ENCODE measurements around the gene MDFIC. TPM values are rescaled to one million over a fixed set of nuclear protein-coding genes. Genes with fewer than 3 reads are reported as not detected.

Gene MDFIC
- polyA plus RNA-seq, 1 of the 3 experiments (the other 2 are of a cell fraction) = 2.8 TPM

- H2AFZ ChIP-seq (ENCODE audit: low read depth) = no peak overlapping the region
- TF ChIP-seq, protein P1, sequence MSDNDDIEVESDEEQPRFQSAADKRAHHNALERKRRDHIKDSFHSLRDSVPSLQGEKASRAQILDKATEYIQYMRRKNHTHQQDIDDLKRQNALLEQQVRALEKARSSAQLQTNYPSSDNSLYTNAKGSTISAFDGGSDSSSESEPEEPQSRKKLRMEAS (IDR thresholded peaks at IDR 0.05; ENCODE audit: low read depth) = no peak
- TF ChIP-seq, protein P2, sequence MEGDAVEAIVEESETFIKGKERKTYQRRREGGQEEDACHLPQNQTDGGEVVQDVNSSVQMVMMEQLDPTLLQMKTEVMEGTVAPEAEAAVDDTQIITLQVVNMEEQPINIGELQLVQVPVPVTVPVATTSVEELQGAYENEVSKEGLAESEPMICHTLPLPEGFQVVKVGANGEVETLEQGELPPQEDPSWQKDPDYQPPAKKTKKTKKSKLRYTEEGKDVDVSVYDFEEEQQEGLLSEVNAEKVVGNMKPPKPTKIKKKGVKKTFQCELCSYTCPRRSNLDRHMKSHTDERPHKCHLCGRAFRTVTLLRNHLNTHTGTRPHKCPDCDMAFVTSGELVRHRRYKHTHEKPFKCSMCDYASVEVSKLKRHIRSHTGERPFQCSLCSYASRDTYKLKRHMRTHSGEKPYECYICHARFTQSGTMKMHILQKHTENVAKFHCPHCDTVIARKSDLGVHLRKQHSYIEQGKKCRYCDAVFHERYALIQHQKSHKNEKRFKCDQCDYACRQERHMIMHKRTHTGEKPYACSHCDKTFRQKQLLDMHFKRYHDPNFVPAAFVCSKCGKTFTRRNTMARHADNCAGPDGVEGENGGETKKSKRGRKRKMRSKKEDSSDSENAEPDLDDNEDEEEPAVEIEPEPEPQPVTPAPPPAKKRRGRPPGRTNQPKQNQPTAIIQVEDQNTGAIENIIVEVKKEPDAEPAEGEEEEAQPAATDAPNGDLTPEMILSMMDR (IDR thresholded peaks at IDR 0.05) = no peak
- TF ChIP-seq, protein P3, sequence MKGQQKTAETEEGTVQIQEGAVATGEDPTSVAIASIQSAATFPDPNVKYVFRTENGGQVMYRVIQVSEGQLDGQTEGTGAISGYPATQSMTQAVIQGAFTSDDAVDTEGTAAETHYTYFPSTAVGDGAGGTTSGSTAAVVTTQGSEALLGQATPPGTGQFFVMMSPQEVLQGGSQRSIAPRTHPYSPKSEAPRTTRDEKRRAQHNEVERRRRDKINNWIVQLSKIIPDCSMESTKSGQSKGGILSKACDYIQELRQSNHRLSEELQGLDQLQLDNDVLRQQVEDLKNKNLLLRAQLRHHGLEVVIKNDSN (IDR thresholded peaks at IDR 0.05; ENCODE audit: borderline replicate concordance, low read depth) = no peak
- no peak for TF ChIP-seq YY1 (IDR thresholded peaks at IDR 0.05; ENCODE audit: low read depth)
- no peak for TF ChIP-seq RXRA (IDR thresholded peaks at IDR 0.05; ENCODE audit: borderline replicate concordance, low read depth)
- TF ChIP-seq RFX5 (IDR thresholded peaks at IDR 0.05; ENCODE audit: low read length) = no peak
- H3K9me3 ChIP-seq = no peaks in the 10 kb centered on the region
- H3K9ac ChIP-seq = no peak overlapping the region
- no peaks in the 10 kb centered on the region for H3F3A ChIP-seq (replicated peaks; ENCODE audit: insufficient read depth)
- no peaks in the 10 kb centered on the region for H4K20me1 ChIP-seq (ENCODE audit: insufficient read depth)
- H3K79me2 ChIP-seq (ENCODE audit: insufficient read depth) = no peaks in the 10 kb centered on the region
- H3K4me2 ChIP-seq = no peak overlapping the region
- POLR2A ChIA-PET = no interaction called here
- H3K9me2 ChIP-seq = no peaks in the 10 kb centered on the region
- WGBS (ENCODE audit: low lambda C conversion rate) = 12% methylated on average over 1 of the region's 1 CpG
- H3K4me1 ChIP-seq (ENCODE audit: control insufficient read depth in 1 of 2, insufficient read depth in 2 of 2, low read depth in 1 of 2, low read length in 1 of 2) = no peaks in the 10 kb centered on the region
- H3K27ac ChIP-seq (ENCODE audit: low read depth in 2 of 2, low read length in 1 of 2) = no peak overlapping the region
- H3K27me3 ChIP-seq (ENCODE audit: insufficient read depth) = no peaks in the 10 kb centered on the region
- no peaks in the 10 kb centered on the region for H3K36me3 ChIP-seq (replicated peaks in 1 of 2; ENCODE audit: control insufficient read depth in 1 of 2, insufficient read depth in 2 of 2, low read length in 1 of 2)
- no peak for DNase-seq
- CTCF ChIA-PET = no interaction called here
- no peak overlapping the region for H3K4me3 ChIP-seq (ENCODE audit: low read depth in 2 of 2, low read length in 1 of 2)
These were observed 112.1 kb downstream of the MDFIC start for GRCh38 chr7:115033917-115034459.

- Histone ChIP-seq H3K4me2 (no peak overlapping the region), H4K20me1 (ENCODE audit: insufficient read depth) (no peaks in the 10 kb centered on the region), H3K9ac (no peak overlapping the region), H3K4me3 (ENCODE audit: low read depth in 2 of 2, low read length in 1 of 2) (no peak overlapping the region), H3K9me3 (no peaks in the 10 kb centered on the region), H3K27me3 (ENCODE audit: insufficient read depth) (no peaks in the 10 kb centered on the region), H3K36me3 (replicated peaks in 1 of 2; ENCODE audit: control insufficient read depth in 1 of 2, insufficient read depth in 2 of 2, low read length in 1 of 2) (no peaks in the 10 kb centered on the region), H2AFZ (ENCODE audit: low read depth) (no peak overlapping the region), H3K4me1 (ENCODE audit: control insufficient read depth in 1 of 2, insufficient read depth in 2 of 2, low read depth in 1 of 2, low read length in 1 of 2) (no peaks in the 10 kb centered on the region), H3F3A (replicated peaks; ENCODE audit: insufficient read depth) (no peaks in the 10 kb centered on the region), H3K9me2 (no peaks in the 10 kb centered on the region), H3K27ac (ENCODE audit: low read depth in 2 of 2, low read length in 1 of 2) (no peak overlapping the region), H3K79me2 (ENCODE audit: insufficient read depth) (no peaks in the 10 kb centered on the region)
- ChIA-PET POLR2A (no interaction called here), CTCF (no interaction called here)
- WGBS (ENCODE audit: low lambda C conversion rate) = 19% methylated on average over 2 of the region's 2 CpGs
- DNase-seq = no peak
- no peak for TF ChIP-seq YY1 (IDR thresholded peaks at IDR 0.05; ENCODE audit: low read depth)
- TF ChIP-seq FOSL2 (IDR thresholded peaks at IDR 0.05; ENCODE audit: borderline replicate concordance, low read depth) = no peak
- TF ChIP-seq ZBTB33 (IDR thresholded peaks at IDR 0.05; ENCODE audit: borderline replicate concordance, low read depth) = no peak
- TF ChIP-seq, protein P1 (IDR thresholded peaks at IDR 0.05; ENCODE audit: low read depth) = no peak
- no peak for TF ChIP-seq FOXJ3 (CRISPR knock-in tag; IDR thresholded peaks at IDR 0.05)
- no peak for TF ChIP-seq FOXM1 (IDR thresholded peaks at IDR 0.05; ENCODE audit: low read depth)
- TF ChIP-seq, protein P2 (IDR thresholded peaks at IDR 0.05) = no peak
- no peak for TF ChIP-seq JUND (IDR thresholded peaks at IDR 0.05)
- TF ChIP-seq NFIC (IDR thresholded peaks at IDR 0.05; ENCODE audit: borderline replicate concordance) = no peak
- TF ChIP-seq, protein P4, sequence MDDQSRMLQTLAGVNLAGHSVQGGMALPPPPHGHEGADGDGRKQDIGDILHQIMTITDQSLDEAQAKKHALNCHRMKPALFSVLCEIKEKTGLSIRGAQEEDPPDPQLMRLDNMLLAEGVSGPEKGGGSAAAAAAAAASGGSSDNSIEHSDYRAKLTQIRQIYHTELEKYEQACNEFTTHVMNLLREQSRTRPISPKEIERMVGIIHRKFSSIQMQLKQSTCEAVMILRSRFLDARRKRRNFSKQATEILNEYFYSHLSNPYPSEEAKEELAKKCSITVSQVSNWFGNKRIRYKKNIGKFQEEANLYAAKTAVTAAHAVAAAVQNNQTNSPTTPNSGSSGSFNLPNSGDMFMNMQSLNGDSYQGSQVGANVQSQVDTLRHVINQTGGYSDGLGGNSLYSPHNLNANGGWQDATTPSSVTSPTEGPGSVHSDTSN (IDR thresholded peaks at IDR 0.05) = no peak
- TF ChIP-seq POLR2AphosphoS5 (IDR thresholded peaks at IDR 0.05; ENCODE audit: low read depth, low read length) = no peak
- TF ChIP-seq TEAD4 (IDR thresholded peaks at IDR 0.05; ENCODE audit: borderline replicate concordance, insufficient read depth) = no peak
- no peak for TF ChIP-seq TCF12 (IDR thresholded peaks at IDR 0.05)
- no peak for TF ChIP-seq RFX5 (IDR thresholded peaks at IDR 0.05; ENCODE audit: low read length)
- TF ChIP-seq IRF3 (IDR thresholded peaks at IDR 0.05; ENCODE audit: low read depth, low read length) = no peak
- TF ChIP-seq GATA2 (CRISPR knock-in tag; IDR thresholded peaks at IDR 0.05) = no peak
These were observed 112.6 kb downstream of the MDFIC start for GRCh38 chr7:115034515-115034914.
